Measurements from ENCODE around the gene NEU2.

DNA sequence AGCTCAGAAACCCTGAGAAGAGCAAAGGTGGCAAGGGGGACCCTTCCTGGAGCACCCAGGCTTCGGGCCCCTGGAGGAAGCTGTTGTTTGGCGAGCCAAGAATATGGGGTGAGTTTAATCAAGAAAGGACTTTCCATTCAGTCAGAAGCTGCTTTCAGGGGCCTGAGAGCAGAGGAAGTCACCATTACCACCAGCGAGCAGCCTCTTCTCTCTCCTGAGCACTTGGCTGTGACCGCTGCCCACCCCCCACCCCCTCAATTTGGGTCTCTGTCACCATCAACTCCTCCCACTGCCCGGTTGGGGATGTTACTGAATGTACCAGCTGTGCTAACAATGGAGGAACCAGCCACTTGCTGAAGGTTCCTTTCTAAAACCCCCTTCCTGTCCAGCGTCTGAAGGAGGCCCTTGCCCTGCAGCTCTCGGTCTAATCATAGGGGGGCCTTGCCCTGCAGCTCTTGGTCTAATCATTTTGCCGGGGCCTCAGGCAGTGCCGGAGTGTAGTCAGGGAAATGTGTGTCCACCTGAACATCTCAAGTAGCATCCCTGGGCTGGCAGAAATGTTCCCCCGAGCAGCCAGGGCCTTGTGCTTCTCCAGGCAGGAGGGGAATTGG lies 28.6 kb downstream of the NEU2 start:
- peak in 1 of 3 donors; percentile 19 for TF ChIP-seq POLR2A (IDR thresholded peaks at IDR 0.05)
- TF ChIP-seq, protein P1, sequence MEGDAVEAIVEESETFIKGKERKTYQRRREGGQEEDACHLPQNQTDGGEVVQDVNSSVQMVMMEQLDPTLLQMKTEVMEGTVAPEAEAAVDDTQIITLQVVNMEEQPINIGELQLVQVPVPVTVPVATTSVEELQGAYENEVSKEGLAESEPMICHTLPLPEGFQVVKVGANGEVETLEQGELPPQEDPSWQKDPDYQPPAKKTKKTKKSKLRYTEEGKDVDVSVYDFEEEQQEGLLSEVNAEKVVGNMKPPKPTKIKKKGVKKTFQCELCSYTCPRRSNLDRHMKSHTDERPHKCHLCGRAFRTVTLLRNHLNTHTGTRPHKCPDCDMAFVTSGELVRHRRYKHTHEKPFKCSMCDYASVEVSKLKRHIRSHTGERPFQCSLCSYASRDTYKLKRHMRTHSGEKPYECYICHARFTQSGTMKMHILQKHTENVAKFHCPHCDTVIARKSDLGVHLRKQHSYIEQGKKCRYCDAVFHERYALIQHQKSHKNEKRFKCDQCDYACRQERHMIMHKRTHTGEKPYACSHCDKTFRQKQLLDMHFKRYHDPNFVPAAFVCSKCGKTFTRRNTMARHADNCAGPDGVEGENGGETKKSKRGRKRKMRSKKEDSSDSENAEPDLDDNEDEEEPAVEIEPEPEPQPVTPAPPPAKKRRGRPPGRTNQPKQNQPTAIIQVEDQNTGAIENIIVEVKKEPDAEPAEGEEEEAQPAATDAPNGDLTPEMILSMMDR (IDR thresholded peaks at IDR 0.05 in 8 of 11, conservative IDR thresholded peaks at IDR 0.05 in 3 of 11), result no peak
- TF ChIP-seq POLR2AphosphoS5 (IDR thresholded peaks at IDR 0.05), result peak in 1 of 3 donors; percentile 70

Measured in spleen (tissue), 7 donors.